NCI-H1930 (cell line): ENCODE results near the gene CD151.
A peak's percentile ranks its signal among the peaks of the same experiment; 100 is the strongest.

ENCODE experiments used
- DNase-seq, 2 experiments: peaks; one replicate each; lab custom pipeline; 2025; lab: John Stamatoyannopoulos, UW

The CD151 gene

GRCh38 chr11:832529-833113, at the start of gene CD151:
CD151 (plus strand) TSS chr11:832952; CDS start chr11:836070, 3,118 bp downstream.
- DNase-seq, result peak; percentile 57 to 66

- DNase-seq, result peak; percentile 59 to 67
These were observed 49.2 kb upstream of the CD151 start for GRCh38 chr11:783581-784015.

- DNase-seq, result no peak
These were observed 46.3 kb upstream of the CD151 start for GRCh38 chr11:786235-787083.

- no peak for DNase-seq
These were observed 45.6 kb upstream of the CD151 start for GRCh38 chr11:787084-787675.

GRCh38 chr11:788009-788640, 44.6 kb upstream of the CD151 start:
- no peak for DNase-seq

- DNase-seq, result no peak
These were observed 43.5 kb upstream of the CD151 start for GRCh38 chr11:788953-789940.

- peak; percentile 56 to 85 for DNase-seq
These were observed 42.8 kb upstream of the CD151 start, which contains the start of gene CEND1 for GRCh38 chr11:789943-790342. CEND1 (minus strand) TSS chr11:790090; CDS start chr11:788576, 1,514 bp downstream.

GRCh38 chr11:790721-791564, 41.8 kb upstream of the CD151 start:
- no peak for DNase-seq

- DNase-seq, result no peak
These were observed 40.9 kb upstream of the CD151 start for GRCh38 chr11:791658-792534.

- DNase-seq, result no peak
These were observed 40.3 kb upstream of the CD151 start for GRCh38 chr11:792535-792821.

GRCh38 chr11:792873-793272, 39.9 kb upstream of the CD151 start:
- DNase-seq, result no peak

GRCh38 chr11:793556-793955, 39.2 kb upstream of the CD151 start:
- DNase-seq, result no peak

- DNase-seq, result no peak
These were observed 38.6 kb upstream of the CD151 start for GRCh38 chr11:794013-794765.

- DNase-seq, result no peak
These were observed 37.8 kb upstream of the CD151 start for GRCh38 chr11:794766-795633.

- DNase-seq, result peak in 1 of 2 experiments; percentile 22
These were observed 36.9 kb upstream of the CD151 start for GRCh38 chr11:795634-796564.

- DNase-seq, result no peak
These were observed 36.0 kb upstream of the CD151 start for GRCh38 chr11:796565-797295.
